ENCODE results near the gene ANGPTL3. TPM values are rescaled to one million over a fixed set of nuclear protein-coding genes. Genes with fewer than 3 reads are reported as not detected.

The ANGPTL3 gene
- total and polyA plus RNA-seq, 2 of the 13 experiments (the other 11 are each of a cell fraction or from before 2014, with no cell fraction given) = 0.40 to 0.51 TPM

DNA sequence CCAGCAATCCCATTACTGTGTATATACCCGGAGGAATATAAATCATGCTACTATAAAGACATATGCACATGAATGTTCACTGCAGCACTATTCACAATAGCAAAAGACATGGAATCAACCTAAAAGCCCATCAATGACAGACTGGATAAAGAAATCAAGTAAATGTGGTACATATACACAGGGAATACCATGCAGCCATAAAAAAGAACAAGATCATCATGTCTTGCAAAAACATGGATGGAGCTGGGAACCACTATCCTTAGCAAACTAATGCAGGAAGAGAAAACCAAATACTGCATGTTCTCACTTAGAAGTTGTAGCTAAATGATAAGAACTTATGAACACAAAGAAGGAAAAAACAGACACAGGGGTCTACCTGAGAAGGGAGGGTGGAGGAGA lies 6.4 kb upstream of the ANGPTL3 start:
- H3K4me3 ChIP-seq (replicated peaks in 1 of 3; ENCODE audit: insufficient read depth in 1 of 3, low read depth in 2 of 3, low read length in 3 of 3) = no peak overlapping the region
- in situ Hi-C loops (cut with HindIII; ENCODE audit: extremely low pct_ligation_motif_present, low pct_unique_long_range_greater_than_20kb) = no loop called here
- ChIA-PET POLR2A (no interaction called here), CTCF (ENCODE audit: low intra/inter-chr PET ratio, low total read pairs) (no interaction called here)
- H3K27ac ChIP-seq (ENCODE audit: extremely low read length, insufficient read depth, low read length) = no peak overlapping the region
- intact Hi-C loops (cut with micrococcal nuclease; ENCODE audit: unreplicated experiment) = no loop called here
- ATAC-seq = no peak
- H3K4me1 ChIP-seq (ENCODE audit: insufficient read depth, low read length) = peaks cover 63% of the 10 kb centered on the region
- no peak for FAIRE-seq
- no peak overlapping the region for H2AFZ ChIP-seq (ENCODE audit: low read length)
- peaks cover 0 to 4% of the 10 kb centered on the region in 2 experiments; a peak in 2 of 5 replicates for H3K36me3 ChIP-seq (replicated peaks in 1 of 2; ENCODE audit: control insufficient read depth in 1 of 2, insufficient read depth in 2 of 2, low read length in 2 of 2)
- no peak overlapping the region for H3K4me2 ChIP-seq (ENCODE audit: low read depth, low read length)
- no peak overlapping the region for H3K9ac ChIP-seq (ENCODE audit: insufficient read depth, low read depth, low read length)
- DNase-seq (ENCODE audit: low spot score) = no peak
- no peaks in the 10 kb centered on the region for H3K27me3 ChIP-seq (ENCODE audit: control insufficient read depth in 1 of 2, insufficient read depth in 2 of 2, low read length in 2 of 2)
- BruUV-seq (replicated peaks) = no TSS peak
- H3K79me2 ChIP-seq (ENCODE audit: insufficient read depth, low read length) = no peaks in the 10 kb centered on the region
- no peaks in the 10 kb centered on the region for H3K9me3 ChIP-seq (ENCODE audit: low read length)
- WGBS (ENCODE audit: low lambda C conversion rate) = 100% methylated on average over 1 of the region's 1 CpG
- no peaks in the 10 kb centered on the region for H4K20me1 ChIP-seq (ENCODE audit: insufficient read depth, low read length)
- no peak for TF ChIP-seq HNRNPLL (IDR thresholded peaks at IDR 0.05; ENCODE audit: low read depth, low read length, poor library complexity, severe bottlenecking)
- TF ChIP-seq DNMT1 (CRISPR knock-in tag; IDR thresholded peaks at IDR 0.05) = no peak
- no peak for TF ChIP-seq HHEX (CRISPR knock-in tag; IDR thresholded peaks at IDR 0.05)
- TF ChIP-seq ZBTB42 (CRISPR knock-in tag; IDR thresholded peaks at IDR 0.05) = no peak
- no peak for TF ChIP-seq ZNF432 (CRISPR knock-in tag; IDR thresholded peaks at IDR 0.05; ENCODE audit: borderline replicate concordance)
- no peak for TF ChIP-seq ZMAT5 (CRISPR knock-in tag; IDR thresholded peaks at IDR 0.05; ENCODE audit: borderline replicate concordance, low read depth)
- no peak for TF ChIP-seq ZNF619 (CRISPR knock-in tag; IDR thresholded peaks at IDR 0.05)
- TF ChIP-seq, protein P1, sequence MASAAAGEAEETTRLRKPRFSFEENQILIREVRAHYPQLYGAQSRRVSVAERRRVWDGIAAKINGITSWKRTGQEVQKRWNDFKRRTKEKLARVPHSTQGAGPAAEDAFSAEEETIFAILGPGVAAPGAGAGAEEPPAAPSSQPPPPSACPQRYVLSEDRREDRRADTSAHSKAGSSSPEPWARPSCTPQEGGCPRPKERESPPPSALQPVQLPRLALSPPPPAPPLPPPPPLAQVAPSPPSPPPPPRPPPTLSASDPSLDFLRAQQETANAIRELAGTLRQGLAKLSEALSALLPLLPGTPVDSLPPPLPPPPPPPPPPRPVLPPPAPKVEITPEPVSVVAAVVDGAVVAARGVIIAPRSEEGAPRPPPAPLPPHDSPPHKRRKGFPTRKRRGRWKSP (CRISPR knock-in tag; IDR thresholded peaks at IDR 0.05) = no peak
- TF ChIP-seq, protein P2, sequence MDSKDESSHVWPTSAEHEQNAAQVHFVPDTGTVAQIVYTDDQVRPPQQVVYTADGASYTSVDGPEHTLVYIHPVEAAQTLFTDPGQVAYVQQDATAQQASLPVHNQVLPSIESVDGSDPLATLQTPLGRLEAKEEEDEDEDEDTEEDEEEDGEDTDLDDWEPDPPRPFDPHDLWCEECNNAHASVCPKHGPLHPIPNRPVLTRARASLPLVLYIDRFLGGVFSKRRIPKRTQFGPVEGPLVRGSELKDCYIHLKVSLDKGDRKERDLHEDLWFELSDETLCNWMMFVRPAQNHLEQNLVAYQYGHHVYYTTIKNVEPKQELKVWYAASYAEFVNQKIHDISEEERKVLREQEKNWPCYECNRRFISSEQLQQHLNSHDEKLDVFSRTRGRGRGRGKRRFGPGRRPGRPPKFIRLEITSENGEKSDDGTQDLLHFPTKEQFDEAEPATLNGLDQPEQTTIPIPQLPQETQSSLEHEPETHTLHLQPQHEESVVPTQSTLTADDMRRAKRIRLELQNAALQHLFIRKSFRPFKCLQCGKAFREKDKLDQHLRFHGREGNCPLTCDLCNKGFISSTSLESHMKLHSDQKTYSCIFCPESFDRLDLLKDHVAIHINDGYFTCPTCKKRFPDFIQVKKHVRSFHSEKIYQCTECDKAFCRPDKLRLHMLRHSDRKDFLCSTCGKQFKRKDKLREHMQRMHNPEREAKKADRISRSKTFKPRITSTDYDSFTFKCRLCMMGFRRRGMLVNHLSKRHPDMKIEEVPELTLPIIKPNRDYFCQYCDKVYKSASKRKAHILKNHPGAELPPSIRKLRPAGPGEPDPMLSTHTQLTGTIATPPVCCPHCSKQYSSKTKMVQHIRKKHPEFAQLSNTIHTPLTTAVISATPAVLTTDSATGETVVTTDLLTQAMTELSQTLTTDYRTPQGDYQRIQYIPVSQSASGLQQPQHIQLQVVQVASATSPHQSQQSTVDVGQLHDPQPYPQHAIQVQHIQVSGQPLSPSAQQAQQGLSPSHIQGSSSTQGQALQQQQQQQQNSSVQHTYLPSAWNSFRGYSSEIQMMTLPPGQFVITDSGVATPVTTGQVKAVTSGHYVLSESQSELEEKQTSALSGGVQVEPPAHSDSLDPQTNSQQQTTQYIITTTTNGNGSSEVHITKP (CRISPR knock-in tag; IDR thresholded peaks at IDR 0.05; ENCODE audit: low read depth) = no peak
- no peak for TF ChIP-seq ZMYM3 (CRISPR knock-in tag; IDR thresholded peaks at IDR 0.05)
- no peak for TF ChIP-seq GMEB1 (CRISPR knock-in tag; IDR thresholded peaks at IDR 0.05; ENCODE audit: borderline replicate concordance)
- no peak for TF ChIP-seq ZBTB4 (CRISPR knock-in tag; IDR thresholded peaks at IDR 0.05; ENCODE audit: borderline replicate concordance)
- no peak for TF ChIP-seq FOXK1 (CRISPR knock-in tag; IDR thresholded peaks at IDR 0.05; ENCODE audit: borderline replicate concordance, low read depth)
- TF ChIP-seq GTF2F1 (IDR thresholded peaks at IDR 0.05; ENCODE audit: low read length) = no peak
- TF ChIP-seq ZNF850 (CRISPR knock-in tag; conservative IDR thresholded peaks at IDR 0.05) = no peak
